ENCODE results near the gene TTYH3.

- TF ChIP-seq CTCF (optimal IDR thresholded peaks at IDR 0.05 in 1 of 3, IDR thresholded peaks at IDR 0.05 in 1 of 3, conservative IDR thresholded peaks at IDR 0.05 in 1 of 3; ENCODE audit: extremely low read depth in 1 of 3, insufficient read depth in 2 of 3, low read length in 3 of 3) = no peak
- TF ChIP-seq EZH2 (IDR thresholded peaks at IDR 0.05; ENCODE audit: low read length) = no peak
Measured at GRCh38 chr7:2602406-2603043, 29.3 kb upstream of the TTYH3 start.
